K562 (cell line): ENCODE measurements around the gene FOLR2. TPM values are rescaled to one million over a fixed set of nuclear protein-coding genes. Genes with fewer than 3 reads are reported as not detected.

ENCODE experiments used
- ATF6 ChIP-seq: sonication (generic); formaldehyde crosslinking; IDR thresholded peaks from 2 replicates; pipeline ENCODE4 v1.4.0; 2020; ENCODE audit warnings: mild to moderate bottlenecking, missing genetic modification reagents
- CUX1 ChIP-seq: fragments of 200-800 bp; sonication (Bioruptor generic); IDR thresholded peaks from 2 replicates; pipeline ENCODE4 v1.6.1; 2016; ENCODE audit warnings: missing genetic modification characterization, missing compliant biosample characterization
- ERF ChIP-seq: fragments of 450-650 bp; formaldehyde crosslinking; IDR thresholded peaks from 2 replicates; pipeline ENCODE4 v1.4.0; 2020; ENCODE audit warnings: mild to moderate bottlenecking, mixed read lengths
- FOXK1 ChIP-seq: sonication (generic); formaldehyde crosslinking; IDR thresholded peaks from 2 replicates; pipeline ENCODE4 v1.8.0; 2022; ENCODE audit warnings: missing genetic modification reagents, mild to moderate bottlenecking, borderline replicate concordance
- MAFK ChIP-seq: IDR thresholded peaks from 2 replicates; pipeline ENCODE4 v1.6.1; 2011; ENCODE audit warnings: low read length, improper control_type of control experiment
- MLLT1 ChIP-seq, 2 experiments: fragments of 450-650 bp; IDR thresholded peaks; 2 replicates each; pipeline ENCODE4 v1.6.1; 2016
- RBBP5 ChIP-seq: fragments of 200-600 bp; sonication (generic); IDR thresholded peaks from 2 replicates; pipeline ENCODE4 v1.6.1; 2012; ENCODE audit warnings: borderline replicate concordance, mild to moderate bottlenecking, low read length, control low read depth, inconsistent platforms; ENCODE audit not compliant: insufficient read depth, poor library complexity, severe bottlenecking
- RNF219 ChIP-seq: fragments of 250-450 bp; sonication (Bioruptor Pico); IDR thresholded peaks from 2 replicates; pipeline ENCODE4 v1.5.0; 2022; ENCODE audit warnings: mild to moderate bottlenecking
- SETDB1 ChIP-seq: IDR thresholded peaks from one replicate; pipeline ENCODE4 v1.6.1; 2012; ENCODE audit warnings: low read length, control low read depth, inconsistent platforms
- SMC3 ChIP-seq: conservative IDR thresholded peaks from 2 replicates; pipeline ENCODE4 v1.6.1; 2011; ENCODE audit warnings: low read depth, low read length, improper control_type of control experiment; ENCODE audit not compliant: insufficient read depth
- THRAP3 ChIP-seq: fragments of 450-650 bp; IDR thresholded peaks from 2 replicates; pipeline ENCODE4 v1.6.1; 2016; ENCODE audit warnings: mild to moderate bottlenecking, inconsistent platforms, borderline replicate concordance
- TRIM25 ChIP-seq: fragments of 450-650 bp; IDR thresholded peaks from 2 replicates; pipeline ENCODE4 v1.7.0; 2016; ENCODE audit warnings: borderline replicate concordance
- ZNF175 ChIP-seq: fragments of 200-800 bp; sonication (Bioruptor generic); IDR thresholded peaks from 2 replicates; pipeline ENCODE4 v1.6.1; 2016; ENCODE audit warnings: low read depth, mild to moderate bottlenecking, missing genetic modification characterization, missing compliant biosample characterization
- ZNF408 ChIP-seq: fragments of 250-450 bp; sonication (Bioruptor Pico); IDR thresholded peaks from 2 replicates; pipeline ENCODE4 v1.4.0; 2020; ENCODE audit warnings: low read depth, mild to moderate bottlenecking, moderate library complexity
- polyA plus RNA-seq, 8 experiments: library from polyadenylated mRNA; depleted of rRNA in 4 of 8; stranded (reverse) in 5 of 8; unstranded in 3 of 8; fragments of >200 nt; fragmentation: Nextera tagmentation in 2 of 8; fragmentation: Illumina TruSeq in 1 of 8; extraction: Ambion mirVana in 2 of 8; extraction: Trizol in 1 of 8; gene quantifications; 2 replicates each; pipeline versions ENCODE4 v1.2.1 to v1.2.3, GENCODE V29; 2011 to 2014; ENCODE audit warnings: inconsistent platforms in 1 of 8, missing spikeins in 1 of 8
- total RNA-seq, 7 experiments: library from RNA; depleted of rRNA in 6 of 7; stranded (reverse); fragments of >200 nt in 6 of 7; fragmentation: Illumina TruSeq in 2 of 7; extraction: Trizol in 2 of 7; gene quantifications; 2 replicates each; pipeline versions ENCODE4 v1.2.1 to v1.2.3, GENCODE V29; 2011 to 2021; ENCODE audit warnings: low replicate concordance in 1 of 7

The FOLR2 gene
- total and polyA plus RNA-seq, 9 of the 15 experiments (the other 6 are each of a cell fraction or from before 2014, with no cell fraction given), result 0.27 TPM; not detected in 8

GRCh38 chr11:72222907-72223614 lies 6.5 kb downstream of the FOLR2 start (continued):
- TF ChIP-seq MLLT1 (IDR thresholded peaks at IDR 0.05), result no peak
- no peak for TF ChIP-seq RBBP5
- TF ChIP-seq RNF219 (CRISPR knock-in tag), result no peak
- no peak for TF ChIP-seq SETDB1
- no peak for TF ChIP-seq TRIM25
- TF ChIP-seq ZNF408 (CRISPR knock-in tag), result no peak
- TF ChIP-seq MAFK, result peak; percentile 20; the same call in 1 of the 2 replicates
- no peak for TF ChIP-seq SMC3
- TF ChIP-seq FOXK1, result no peak
- no peak for TF ChIP-seq CUX1
- no peak for TF ChIP-seq THRAP3
- TF ChIP-seq ZNF175 (CRISPR knock-in tag), result no peak
- TF ChIP-seq ATF6 (CRISPR knock-in tag), result no peak
- TF ChIP-seq ERF (CRISPR knock-in tag), result no peak
